PC-9 (cell line): Measurements from ENCODE around the gene PLA2G15. TPM values are rescaled to one million over a fixed set of nuclear protein-coding genes. Genes with fewer than 3 reads are reported as not detected.

Experiments used
- BruUV-seq: library from RNA; stranded (reverse); fragments of 400-500 nt; replicated peaks from 2 replicates; lab custom pipeline; 2021; lab: Mats Ljungman, UMichigan
- CTCF ChIA-PET: fragments of 300-600 bp; sonication (Branson Sonifier 250); formaldehyde crosslinking; loops from one replicate; lab custom pipeline; 2022; ENCODE audit warnings: antibody characterized with exemption; lab: Charles Lee
- POLR2A ChIA-PET: fragments of 300-600 bp; sonication (Branson Sonifier 250); formaldehyde crosslinking; loops from one replicate; lab custom pipeline; 2022; ENCODE audit warnings: antibody characterized with exemption; ENCODE audit not compliant: unreplicated experiment; lab: Charles Lee
- DNase-seq, 2 experiments: peaks; one replicate each; pipeline versions ENCODE4 v3.0.0 to v3.0.0-alpha.2; 2015 to 2022; ENCODE audit warnings: mixed read lengths in 1 of 2
- H2AFZ ChIP-seq: fragments of 200-600 bp; sonication (generic); 2 replicates; pipeline ENCODE4 v1.8.1; 2017; ENCODE audit warnings: antibody characterized with exemption
- H3F3A ChIP-seq: fragments of 200-600 bp; sonication (generic); 2 replicates; pipeline ENCODE4 v1.8.1; 2017; ENCODE audit warnings: antibody characterized with exemption, mild to moderate bottlenecking, low read depth; ENCODE audit not compliant: insufficient read depth
- H3K27ac ChIP-seq: fragments of 200-600 bp; sonication (generic); 2 replicates; pipeline ENCODE4 v1.6.1; 2016; ENCODE audit warnings: mixed run types
- H3K27me3 ChIP-seq: fragments of 200-600 bp; sonication (generic); 2 replicates; pipeline ENCODE4 v1.6.1; 2016; ENCODE audit warnings: low read depth, mixed run types; ENCODE audit not compliant: insufficient read depth
- H3K36me3 ChIP-seq: fragments of 200-600 bp; sonication (generic); 2 replicates; pipeline ENCODE4 v1.6.1; 2016; ENCODE audit warnings: low read depth, mixed run types
- H3K4me1 ChIP-seq: fragments of 200-600 bp; sonication (generic); replicated peaks from 2 replicates; pipeline ENCODE4 v1.6.1; 2016; ENCODE audit warnings: mixed run types; ENCODE audit not compliant: insufficient read depth
- H3K4me2 ChIP-seq: fragments of 200-600 bp; sonication (generic); 2 replicates; pipeline ENCODE4 v1.6.1; 2017; ENCODE audit warnings: mixed run types
- H3K4me3 ChIP-seq: fragments of 200-600 bp; sonication (generic); 2 replicates; pipeline ENCODE4 v1.6.1; 2016; ENCODE audit warnings: mixed run types
- H3K79me2 ChIP-seq: fragments of 200-600 bp; sonication (generic); 2 replicates; pipeline ENCODE4 v1.6.1; 2017; ENCODE audit warnings: low read depth, mixed run types
- H3K9me2 ChIP-seq: fragments of 200-600 bp; sonication (generic); 2 replicates; pipeline ENCODE4 v1.8.1; 2017; ENCODE audit warnings: mild to moderate bottlenecking; ENCODE audit not compliant: insufficient read depth
- H3K9me3 ChIP-seq: fragments of 200-600 bp; sonication (generic); 2 replicates; pipeline ENCODE4 v1.8.1; 2016; ENCODE audit warnings: low read depth; ENCODE audit not compliant: insufficient read depth
- H4K20me1 ChIP-seq: fragments of 200-600 bp; sonication (generic); 2 replicates; pipeline ENCODE4 v1.8.1; 2017; ENCODE audit not compliant: insufficient read depth
- EZH2 ChIP-seq: fragments of 200-600 bp; sonication (generic); IDR thresholded peaks from 2 replicates; pipeline ENCODE4 v1.8.0; 2017; ENCODE audit warnings: antibody characterized with exemption, low read depth
- intact Hi-C: fragments of 100-400 bp; cut with micrococcal nuclease; formaldehyde crosslinking; loops from one replicate; pipeline ENCODE4 v1.10.0; 2022; ENCODE audit not compliant: unreplicated experiment
- microRNA-seq: library from miRNA; unstranded; fragments of <30 nt; microRNA quantifications from one replicate; pipeline ENCODE4 v1.2.0, GENCODE V29; 2021; ENCODE audit warnings: borderline number of aligned reads, borderline replicate concordance
- total RNA-seq: library from RNA; stranded (reverse); gene quantifications from 2 replicates; pipeline ENCODE4 v1.2.3, GENCODE V29; 2021
- TF ChIP-seq, protein P1 (sequence below): fragments of 200-600 bp; sonication (generic); conservative IDR thresholded peaks from 2 replicates; pipeline ENCODE4 v1.6.1; 2017; ENCODE audit warnings: mixed run types, antibody characterized with exemption, mild to moderate bottlenecking, moderate library complexity

PLA2G15 gene
- total RNA-seq, 1 experiment from 2014 or later = 14.0 TPM

GRCh38 chr16:68309799-68310198 lies 64.6 kb downstream of the PLA2G15 start:
- intact Hi-C loops = loop anchor here (1.0 kb wide), 1 partner anchor 44 kb away; no protein-coding TSS in a partner anchor
- H2AFZ ChIP-seq = peak overlapping the region; percentile 89
- CTCF ChIA-PET = no interaction called here
- peak overlapping the region; percentile 89 for H3K4me3 ChIP-seq
- H3K9me2 ChIP-seq = no peaks in the 10 kb centered on the region
- peak overlapping the region; percentile 99 for H3K4me2 ChIP-seq
- peaks cover 66% of the 10 kb centered on the region for H3K79me2 ChIP-seq
- 0 out of 2 replicates have a peak, but pooled peaks cover 6% of the 10 kb centered on the region for H3K36me3 ChIP-seq
- TF ChIP-seq, protein P1, sequence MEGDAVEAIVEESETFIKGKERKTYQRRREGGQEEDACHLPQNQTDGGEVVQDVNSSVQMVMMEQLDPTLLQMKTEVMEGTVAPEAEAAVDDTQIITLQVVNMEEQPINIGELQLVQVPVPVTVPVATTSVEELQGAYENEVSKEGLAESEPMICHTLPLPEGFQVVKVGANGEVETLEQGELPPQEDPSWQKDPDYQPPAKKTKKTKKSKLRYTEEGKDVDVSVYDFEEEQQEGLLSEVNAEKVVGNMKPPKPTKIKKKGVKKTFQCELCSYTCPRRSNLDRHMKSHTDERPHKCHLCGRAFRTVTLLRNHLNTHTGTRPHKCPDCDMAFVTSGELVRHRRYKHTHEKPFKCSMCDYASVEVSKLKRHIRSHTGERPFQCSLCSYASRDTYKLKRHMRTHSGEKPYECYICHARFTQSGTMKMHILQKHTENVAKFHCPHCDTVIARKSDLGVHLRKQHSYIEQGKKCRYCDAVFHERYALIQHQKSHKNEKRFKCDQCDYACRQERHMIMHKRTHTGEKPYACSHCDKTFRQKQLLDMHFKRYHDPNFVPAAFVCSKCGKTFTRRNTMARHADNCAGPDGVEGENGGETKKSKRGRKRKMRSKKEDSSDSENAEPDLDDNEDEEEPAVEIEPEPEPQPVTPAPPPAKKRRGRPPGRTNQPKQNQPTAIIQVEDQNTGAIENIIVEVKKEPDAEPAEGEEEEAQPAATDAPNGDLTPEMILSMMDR = no peak
- TF ChIP-seq EZH2 = no peak
- H4K20me1 ChIP-seq = peaks cover 14% of the 10 kb centered on the region
- H3K27ac ChIP-seq = peak overlapping the region; percentile 58
- POLR2A ChIA-PET = no interaction called here
- no peaks in the 10 kb centered on the region for H3K27me3 ChIP-seq
- peaks cover 7% of the 10 kb centered on the region; the same call in 1 of the 2 replicates for H3F3A ChIP-seq
- no peaks in the 10 kb centered on the region for H3K9me3 ChIP-seq
- peaks cover 11% of the 10 kb centered on the region for H3K4me1 ChIP-seq
- no peak for DNase-seq
- TSS peak; percentile 40 for BruUV-seq

GRCh38 chr16:68310437-68310773 lies 65.2 kb downstream of the PLA2G15 start:
- H3K4me1 ChIP-seq = peaks cover 11% of the 10 kb centered on the region
- peak overlapping the region; percentile 99 for H3K4me2 ChIP-seq
- H3F3A ChIP-seq = peaks cover 7% of the 10 kb centered on the region; the same call in 1 of the 2 replicates
- no peaks in the 10 kb centered on the region for H3K9me2 ChIP-seq
- peaks cover 8% of the 10 kb centered on the region; the same call in 1 of the 2 replicates for H4K20me1 ChIP-seq
- no peaks in the 10 kb centered on the region for H3K27me3 ChIP-seq
- peak overlapping the region; percentile 58 for H3K27ac ChIP-seq
- H3K79me2 ChIP-seq = peaks cover 66% of the 10 kb centered on the region
- H3K36me3 ChIP-seq = 0 out of 2 replicates have a peak, but pooled peaks cover 6% of the 10 kb centered on the region
- no TSS peak for BruUV-seq
- no peaks in the 10 kb centered on the region for H3K9me3 ChIP-seq
- TF ChIP-seq, protein P1 = no peak
- TF ChIP-seq EZH2 = no peak
- ChIA-PET CTCF (interaction anchor here (1.2 kb wide), 1 partner anchor 46 kb away, joined by 6 read pairs; the partner anchor contains the start of gene SLC7A6), POLR2A (interaction anchor here (0.6 to 0.7 kb wide), 2 partner anchors 12 to 337 kb away, joined by 6 to 8 read pairs; no protein-coding TSS in a partner anchor)
- H3K4me3 ChIP-seq = peak overlapping the region; percentile 89
- no peak for DNase-seq
- intact Hi-C loops = loop anchor here (1.0 kb wide), 1 partner anchor 45 kb away; no protein-coding TSS in a partner anchor
- peak overlapping the region; percentile 89 for H2AFZ ChIP-seq

Small RNA genes within 50 kb of the gene (microRNA-seq; reads per million reads assigned to microRNA genes)
- not detected for gene MIR6773

Other genes starting within 250 kb of the PLA2G15 start
- not detected in 2 replicates for gene DPEP2, start 245.9 kb upstream of the PLA2G15 start, total RNA-seq
- not detected in 2 replicates for gene DPEP2NB, start 229.5 kb upstream of the PLA2G15 start, total RNA-seq
- 6.3 and 7.5 TPM in 2 replicates for gene DDX28, start 222.1 kb upstream of the PLA2G15 start, total RNA-seq
- gene DUS2, start 222.1 kb upstream of the PLA2G15 start, total RNA-seq = 25.4 and 29.7 TPM in 2 replicates
- gene NFATC3, start 160.0 kb upstream of the PLA2G15 start, total RNA-seq = 37.2 and 43.7 TPM in 2 replicates
- gene ESRP2, start 9.2 kb upstream of the PLA2G15 start, total RNA-seq = 36.4 and 45.0 TPM in 2 replicates
- gene SLC7A6, start 19.2 kb downstream of the PLA2G15 start, total RNA-seq = 28.6 and 44.7 TPM in 2 replicates
- gene SLC7A6OS, start 65.6 kb downstream of the PLA2G15 start, total RNA-seq = 14.2 and 17.2 TPM in 2 replicates
- 47.5 and 65.7 TPM in 2 replicates for gene PRMT7, start 65.6 kb downstream of the PLA2G15 start, total RNA-seq
- gene SMPD3, start 203.1 kb downstream of the PLA2G15 start, total RNA-seq = 0.30 and 0.94 TPM in 2 replicates